NCI-H2196 treated with DMSO at 0.1 percent for 48 hours (cell line): ENCODE results near the gene PBX1.
"Not testable (repeated sequence)": the region's sequence is repeated elsewhere in the genome, so short reads cannot be mapped to it uniquely, and the experiment has no call there.

ENCODE experiments used
- DNase-seq: peaks from one replicate; lab custom pipeline; 2025; ENCODE audit not compliant: unreplicated experiment; lab: John Stamatoyannopoulos, UW

Gene PBX1

DNA sequence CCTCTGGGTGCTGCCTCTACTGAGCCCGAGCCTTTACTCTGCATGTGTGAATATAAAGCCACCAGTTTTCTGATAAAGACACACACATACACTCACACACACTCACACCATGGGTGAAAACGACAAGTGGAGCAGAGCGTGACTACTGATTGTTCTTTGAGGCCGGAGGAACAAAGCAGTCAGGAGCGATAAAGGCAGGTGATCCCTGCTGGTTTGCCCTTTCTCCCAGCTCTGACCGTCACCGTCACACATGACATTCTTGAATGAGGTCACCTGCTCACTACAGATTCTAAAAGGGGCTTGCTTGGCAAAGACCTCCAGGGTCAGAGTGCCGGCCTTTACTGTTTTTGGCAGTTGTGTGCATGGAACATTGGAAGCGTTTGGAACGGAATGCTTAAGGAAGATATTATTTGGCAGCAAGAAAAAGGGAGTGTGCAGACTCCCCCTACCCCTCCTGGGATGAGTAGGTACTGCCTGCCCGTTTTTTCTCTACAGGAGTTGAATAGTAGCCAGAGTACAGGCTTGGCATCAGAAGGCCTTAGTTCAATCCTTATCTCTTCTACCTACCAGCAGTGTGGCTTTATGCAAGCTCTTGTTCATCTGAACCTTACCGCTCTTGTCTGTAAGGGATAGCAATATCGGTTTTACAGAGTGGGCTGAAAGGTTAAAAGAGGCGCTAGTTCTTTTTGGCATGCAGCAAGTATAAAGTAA is 79.7 kb downstream of the PBX1 start:
- no peak for DNase-seq

DNA sequence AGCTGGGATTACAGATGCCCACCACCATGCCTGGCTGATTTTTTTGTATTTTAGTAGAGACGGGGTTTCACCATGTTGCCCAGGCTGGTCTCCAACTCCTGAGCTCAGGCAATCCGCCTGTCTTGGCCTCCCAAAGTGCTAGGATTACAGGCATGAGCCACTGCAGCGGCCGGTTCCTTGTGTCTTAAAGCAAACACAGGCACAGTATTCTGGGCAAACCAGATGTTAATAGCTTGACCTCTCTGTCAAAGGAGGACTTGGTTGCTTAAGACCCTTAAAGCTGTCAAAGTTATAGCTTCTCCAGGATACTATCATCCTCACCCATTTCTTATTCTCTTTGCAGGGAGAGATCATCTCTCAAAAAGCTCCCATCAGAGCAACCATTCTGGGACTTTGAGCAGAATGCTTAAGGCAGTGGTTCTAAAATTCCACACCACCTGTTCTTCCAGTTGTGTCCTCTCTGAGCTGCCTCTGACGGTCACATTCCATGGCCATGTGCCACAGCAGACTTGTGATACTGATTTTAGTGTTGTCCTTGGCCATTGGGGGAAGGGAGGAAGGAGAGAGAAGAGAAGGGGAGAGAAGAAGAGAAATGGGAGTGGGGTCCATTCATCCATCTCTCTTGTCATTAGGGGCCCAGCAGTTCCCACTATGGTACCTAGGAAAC is 81.8 kb downstream of the PBX1 start:
- no peak for DNase-seq

DNA sequence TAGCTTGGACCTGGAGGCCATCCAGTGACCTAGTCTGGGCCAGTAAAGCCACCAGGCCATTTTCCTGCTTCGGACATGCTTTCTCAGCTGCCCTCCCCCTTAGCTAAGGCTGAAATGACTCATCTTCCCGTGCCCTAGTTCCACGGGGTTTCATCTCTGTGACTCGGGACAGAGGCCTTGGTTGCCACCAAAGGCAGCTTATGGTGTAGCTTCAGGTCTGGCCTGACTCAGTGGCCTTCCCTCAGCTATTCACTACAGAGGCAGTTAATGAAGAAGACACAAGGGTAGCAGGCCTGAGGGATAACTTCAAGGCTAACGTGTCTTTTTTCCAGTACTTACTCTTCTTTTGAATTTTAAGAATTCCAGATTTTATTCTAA is 82.4 kb downstream of the PBX1 start:
- no peak for DNase-seq

DNA sequence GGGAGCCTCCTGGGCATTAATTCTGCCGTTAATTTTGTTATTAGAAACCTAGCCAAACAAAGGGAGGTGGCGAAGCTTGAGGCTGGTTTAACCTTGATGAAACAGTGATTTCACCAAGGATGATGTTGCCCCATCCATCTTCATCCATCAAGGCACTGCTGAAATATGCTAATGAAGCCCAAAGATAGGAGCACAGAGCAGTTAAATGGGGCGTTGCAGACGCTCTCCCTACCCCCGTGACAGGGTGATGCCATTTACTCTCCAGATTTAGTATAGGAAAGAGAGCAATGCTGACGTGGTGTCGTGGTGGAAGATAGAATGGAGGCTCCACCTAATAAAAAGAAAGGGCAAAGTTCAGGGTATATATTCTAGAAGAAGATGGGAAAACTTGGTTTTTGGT is 84.0 kb downstream of the PBX1 start:
- no peak for DNase-seq

DNA sequence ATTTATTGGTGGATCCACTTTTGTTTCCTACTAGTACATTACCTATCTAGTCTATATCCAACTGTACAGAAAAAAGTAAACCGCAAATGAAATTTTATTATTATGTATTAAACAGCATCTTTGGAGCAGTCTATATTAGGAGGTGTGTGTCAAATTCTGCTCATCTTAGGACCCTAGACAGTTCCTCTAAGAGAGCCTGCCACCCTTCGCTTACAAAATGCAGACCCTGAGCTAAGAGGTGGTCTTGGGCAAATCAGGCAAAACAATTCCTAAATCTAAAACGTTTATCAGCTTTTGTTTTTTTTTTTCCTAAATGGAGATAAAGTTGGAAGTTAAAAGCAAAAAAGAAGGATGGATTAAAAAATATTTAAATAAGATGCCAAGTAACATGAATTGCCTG is 85.3 kb downstream of the PBX1 start:
- no peak for DNase-seq

DNA sequence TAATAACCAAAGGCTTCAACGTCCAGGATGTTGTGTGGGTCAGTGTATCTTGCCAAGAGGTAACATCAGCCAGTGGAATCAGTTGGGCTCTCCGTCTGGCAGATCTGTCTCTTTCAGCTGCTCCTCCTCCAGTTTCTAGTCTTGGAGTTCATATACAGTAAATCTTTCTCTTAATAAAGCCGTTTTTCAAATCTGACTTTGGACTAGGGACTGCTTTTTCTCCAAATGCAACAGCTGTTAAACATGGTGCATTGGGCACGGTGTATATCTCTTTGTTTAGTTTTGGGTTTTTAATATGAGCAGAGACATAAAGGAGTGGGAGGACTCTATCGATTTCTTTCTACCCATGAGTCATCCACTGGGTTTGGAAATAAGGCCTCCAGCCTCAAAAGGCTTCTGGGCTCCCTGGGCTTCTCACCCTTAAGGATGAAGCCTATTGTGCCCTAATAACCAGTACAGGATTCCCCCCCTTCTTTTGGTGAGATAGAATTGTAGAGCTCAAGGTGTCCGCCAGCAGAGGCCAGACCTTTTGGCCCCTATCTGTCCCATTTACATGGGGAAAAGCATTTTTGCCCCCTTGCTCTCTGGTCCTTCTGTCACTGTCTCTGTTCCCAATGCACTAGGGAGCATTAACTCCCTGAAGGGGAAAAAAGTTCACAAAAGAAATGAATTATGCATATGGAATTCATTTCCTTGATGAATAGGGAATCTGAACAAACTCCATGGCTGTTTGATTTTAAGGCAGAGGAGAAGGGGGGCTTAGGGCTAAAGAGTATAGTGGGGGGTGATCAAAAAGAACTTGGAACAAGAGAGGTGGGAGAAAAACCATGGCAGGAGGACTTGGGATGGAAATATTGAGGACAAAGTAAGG is 86.0 kb downstream of the PBX1 start:
- DNase-seq = peak; percentile 44

DNA sequence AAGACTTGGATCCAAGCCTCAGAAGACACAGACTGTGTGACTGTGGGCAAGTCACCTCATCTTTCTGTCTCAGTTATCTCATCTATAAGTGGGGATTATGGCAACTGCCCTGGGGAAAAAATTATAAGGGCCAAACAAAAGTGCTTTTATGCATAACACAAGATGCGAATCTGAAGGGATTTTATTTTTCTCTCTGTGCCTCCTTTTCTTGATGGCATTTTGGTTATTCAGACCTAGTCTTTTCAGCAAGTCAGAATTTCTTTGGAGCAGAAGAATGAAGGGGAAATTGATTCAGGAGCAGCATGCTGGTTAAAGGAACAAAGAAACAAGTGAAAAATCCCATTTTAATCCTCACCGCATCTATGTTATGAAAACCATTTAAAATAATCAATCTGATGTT is 86.9 kb downstream of the PBX1 start:
- no peak for DNase-seq

DNA sequence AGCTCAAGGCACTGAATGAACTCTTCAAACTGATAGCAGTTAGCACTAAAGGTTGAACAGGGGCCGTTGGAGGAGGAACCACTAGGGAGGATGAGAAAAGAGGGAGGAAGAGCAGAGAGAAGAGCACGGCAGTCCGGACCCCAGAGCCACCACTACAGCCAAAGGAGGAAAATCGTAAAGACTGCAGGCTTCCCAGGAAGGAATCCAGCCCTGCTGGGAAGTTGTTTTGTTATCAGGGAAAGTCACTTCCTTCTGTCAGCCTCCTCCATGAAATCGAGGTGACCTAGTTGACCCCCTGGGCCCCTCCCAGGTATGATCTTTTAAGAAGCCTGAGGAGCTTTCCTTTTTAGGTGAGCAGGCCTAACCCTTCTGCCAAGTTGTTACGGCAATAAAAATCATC is 88.2 kb downstream of the PBX1 start:
- no peak for DNase-seq

DNA sequence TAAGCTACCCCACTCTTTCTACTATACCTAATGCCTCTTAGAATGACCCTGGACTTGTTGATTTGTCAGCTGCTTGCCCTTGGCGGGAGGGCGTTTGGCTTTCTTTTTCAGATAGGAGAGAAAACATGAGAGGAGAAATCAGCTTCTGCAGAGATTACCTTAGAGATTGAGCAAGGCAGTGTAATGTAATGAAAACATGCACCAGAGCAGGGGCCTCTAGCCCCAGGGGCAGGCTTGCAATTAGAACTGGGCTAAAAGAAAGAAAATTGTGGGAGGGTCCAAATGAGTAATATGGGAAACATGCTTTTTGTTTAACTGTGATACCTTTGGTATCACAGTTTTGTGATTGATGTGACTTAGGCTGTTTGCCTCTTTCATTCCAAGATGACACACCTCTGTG is 89.7 kb downstream of the PBX1 start:
- DNase-seq = no peak

DNA sequence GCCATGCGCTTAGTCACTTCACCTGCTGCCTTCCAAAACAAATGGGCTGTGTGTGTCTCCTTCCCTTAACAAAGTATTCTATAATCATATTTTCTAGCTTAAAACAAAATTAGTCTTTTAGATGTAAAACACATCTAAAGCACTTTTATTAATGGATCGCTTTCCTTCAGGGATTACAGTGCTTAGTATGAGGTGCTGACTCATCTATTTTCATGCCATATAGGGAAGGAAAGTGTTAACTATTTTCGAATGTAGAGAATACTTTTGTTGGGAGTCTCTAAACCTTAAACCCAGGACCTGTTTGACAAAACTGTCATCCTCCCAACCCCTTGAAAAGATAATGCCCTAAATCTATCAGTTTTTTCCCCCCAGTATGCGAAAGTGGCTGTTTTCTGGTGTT is 90.2 kb downstream of the PBX1 start:
- no peak for DNase-seq

DNA sequence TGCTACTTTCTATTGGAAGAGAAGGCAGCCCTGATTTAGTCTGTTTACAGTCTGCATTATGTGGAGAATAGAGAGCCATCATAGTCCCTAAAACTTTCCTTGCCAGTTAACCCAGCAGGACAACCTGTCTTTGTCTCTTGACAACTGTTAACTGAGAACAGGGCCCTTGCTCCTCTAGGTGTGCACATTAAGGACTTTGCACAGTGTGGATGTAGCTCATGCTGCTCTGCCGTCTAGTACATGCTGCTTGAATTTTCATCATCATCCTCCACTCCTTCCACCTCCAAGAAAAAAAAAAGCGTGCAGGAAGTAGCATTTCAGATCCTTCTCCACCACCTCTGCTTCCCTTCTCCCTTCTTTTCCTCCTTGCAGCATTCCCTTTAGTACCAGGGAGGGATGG is 91.5 kb downstream of the PBX1 start:
- DNase-seq = no peak

DNA sequence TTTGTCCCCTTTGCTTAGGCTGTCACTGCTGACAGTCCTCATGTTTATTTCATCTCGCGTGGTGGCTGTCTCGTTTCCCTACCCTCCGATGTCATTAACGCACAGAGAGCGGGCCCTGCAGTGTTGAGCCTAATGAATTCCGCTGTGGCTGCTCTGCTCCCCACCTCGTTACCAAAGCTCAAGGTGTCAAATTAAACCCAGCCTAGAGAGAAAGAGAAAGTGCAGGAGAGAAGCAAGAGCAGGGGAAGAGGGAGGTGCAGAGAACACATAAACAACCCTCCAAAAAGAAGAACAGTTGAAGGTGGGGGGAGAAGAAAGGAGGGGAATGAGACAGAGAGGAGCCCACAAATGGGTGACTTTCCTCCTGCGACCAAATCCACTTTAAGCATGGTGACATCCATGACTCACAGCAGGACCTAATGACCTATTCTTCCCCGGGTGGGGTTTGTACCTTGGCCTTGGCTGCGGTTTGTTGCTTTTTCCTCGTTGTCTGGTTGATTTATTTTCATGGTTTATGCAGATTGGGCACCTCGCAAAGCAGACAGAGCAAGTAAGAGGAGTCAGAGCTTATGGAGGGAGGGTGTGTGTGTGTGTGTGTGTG is 92.5 kb downstream of the PBX1 start:
- DNase-seq = no peak

DNA sequence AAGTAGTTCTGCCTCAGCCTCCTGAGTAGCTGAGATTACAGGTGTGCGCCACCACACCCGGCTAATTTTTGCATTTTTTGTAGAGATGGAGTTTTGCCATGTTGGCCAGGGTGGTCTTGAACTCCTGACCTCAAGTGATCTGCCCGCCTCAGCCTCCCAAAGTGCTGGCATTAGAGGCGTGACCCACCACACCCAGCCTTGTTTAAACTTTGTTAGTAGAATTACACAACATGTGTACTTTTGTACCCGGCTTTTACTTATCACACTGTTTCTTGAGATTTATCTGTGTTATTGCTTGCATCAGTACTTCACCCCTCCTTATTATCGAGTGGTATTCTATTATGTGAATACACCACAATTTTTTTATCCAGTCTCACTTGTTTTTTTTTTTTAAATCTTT is 94.0 kb downstream of the PBX1 start:
- not testable (repeated sequence) for DNase-seq

DNA sequence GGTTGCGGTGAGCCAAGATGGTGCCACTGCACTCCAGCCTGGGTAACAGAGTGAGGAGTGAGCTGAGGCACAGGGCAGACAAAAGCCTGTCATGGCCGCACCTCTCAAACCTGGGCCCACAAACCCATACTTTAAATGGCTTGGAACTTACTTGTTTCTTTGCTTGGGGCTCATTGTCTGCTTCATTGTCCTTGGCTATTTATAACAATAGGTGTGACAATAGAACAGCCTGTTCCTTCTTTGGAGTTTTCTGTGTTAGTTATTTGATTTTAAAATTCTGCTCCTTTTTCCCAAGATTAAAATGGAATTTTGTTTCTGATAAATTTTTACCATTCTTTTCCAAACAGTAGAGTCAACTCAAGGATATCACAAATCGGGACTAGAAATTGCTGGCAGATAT is 94.7 kb downstream of the PBX1 start:
- no peak for DNase-seq

DNA sequence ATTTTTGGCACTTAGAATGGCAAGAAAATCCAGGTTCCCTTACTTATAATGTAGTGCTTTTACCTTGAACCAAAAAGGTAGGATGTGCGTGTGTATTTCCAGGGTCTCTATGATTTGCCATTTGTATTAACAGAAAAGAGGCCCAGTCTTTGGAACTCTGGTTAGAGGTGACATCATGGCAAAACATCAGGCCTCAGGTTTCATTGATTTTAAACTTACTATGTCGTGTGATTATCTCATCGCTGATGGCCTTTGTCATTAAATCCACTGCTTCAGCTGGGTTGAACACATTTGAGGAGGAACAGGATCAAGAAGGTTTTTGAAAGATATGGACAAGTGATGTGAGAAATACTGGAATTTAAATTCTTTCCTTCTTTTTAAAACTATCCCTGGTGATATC is 95.2 kb downstream of the PBX1 start:
- DNase-seq = no peak

DNA sequence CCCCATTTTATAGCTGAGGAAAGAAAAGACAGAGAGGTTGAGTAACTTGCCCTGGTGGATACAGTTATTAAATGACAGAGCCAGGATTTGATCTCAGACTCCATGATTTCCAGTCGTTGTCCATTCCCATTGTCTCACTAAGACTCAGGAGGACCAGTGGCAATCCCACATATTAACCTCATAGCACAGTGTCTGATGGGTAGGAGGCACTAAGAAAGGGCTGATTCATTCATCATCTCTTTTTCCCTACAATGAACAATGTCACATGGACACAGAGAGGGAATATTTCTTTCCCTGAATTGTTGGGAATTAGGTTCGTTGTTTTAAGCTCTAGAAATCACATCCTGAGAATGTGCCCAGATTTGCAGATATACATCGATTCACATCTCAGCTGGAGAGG is 99.9 kb downstream of the PBX1 start:
- DNase-seq = no peak

DNA sequence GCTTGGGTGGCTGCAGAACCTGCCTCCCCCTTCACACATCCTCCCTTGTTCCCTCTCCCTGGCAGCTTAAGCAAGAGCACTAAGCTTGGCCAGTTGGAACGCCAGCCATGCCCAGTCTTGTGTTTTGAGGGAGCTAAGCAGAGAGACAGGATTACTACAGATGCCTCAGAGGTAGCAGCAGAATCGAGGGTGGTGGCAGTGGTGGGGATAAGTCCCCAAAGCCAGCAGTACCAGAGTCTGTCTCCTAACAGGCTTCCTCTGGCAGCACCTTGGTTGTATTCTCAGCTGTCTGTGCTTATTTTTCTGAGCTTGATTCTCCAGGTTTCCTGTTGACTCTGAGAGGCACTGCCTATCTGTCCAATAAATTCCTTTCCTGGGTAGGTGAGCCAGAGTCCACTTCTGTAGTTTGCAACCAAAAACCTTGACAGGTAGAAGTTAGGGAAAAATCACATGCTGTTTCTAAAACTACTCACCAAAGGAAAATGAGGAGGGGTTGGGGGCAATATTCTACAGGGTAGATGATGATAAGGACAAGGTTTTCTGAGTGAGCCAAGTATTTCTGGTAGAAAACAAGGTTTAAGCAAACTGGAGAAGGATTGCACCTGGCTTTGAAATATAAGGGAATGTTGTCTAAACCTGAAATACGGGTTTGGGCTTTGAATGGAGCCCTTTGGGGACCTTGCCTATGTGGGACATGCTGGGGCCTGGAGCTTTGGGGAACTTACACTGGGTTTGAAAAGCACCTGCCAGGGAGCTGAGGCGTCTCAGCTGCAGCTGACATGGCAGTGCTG is 100.8 kb downstream of the PBX1 start:
- DNase-seq = peak; percentile 47

DNA sequence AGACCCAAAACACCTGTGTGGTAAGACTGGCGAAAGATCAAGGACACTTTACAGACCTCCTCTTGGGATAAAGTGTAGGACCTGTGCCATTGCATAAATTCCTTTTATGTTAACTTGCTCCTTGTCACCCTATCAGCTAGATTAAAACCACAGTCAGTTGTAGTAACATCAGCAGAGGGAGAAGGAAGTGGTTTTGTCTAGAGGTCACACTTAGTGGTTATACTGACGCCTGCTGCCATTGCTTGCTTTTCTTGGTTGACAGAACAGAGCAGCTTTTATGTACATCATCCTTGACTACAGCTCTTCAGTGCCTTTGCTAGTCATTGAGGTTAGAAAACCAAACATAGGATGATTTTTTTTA is 101.4 kb downstream of the PBX1 start:
- peak; percentile 68 for DNase-seq

DNA sequence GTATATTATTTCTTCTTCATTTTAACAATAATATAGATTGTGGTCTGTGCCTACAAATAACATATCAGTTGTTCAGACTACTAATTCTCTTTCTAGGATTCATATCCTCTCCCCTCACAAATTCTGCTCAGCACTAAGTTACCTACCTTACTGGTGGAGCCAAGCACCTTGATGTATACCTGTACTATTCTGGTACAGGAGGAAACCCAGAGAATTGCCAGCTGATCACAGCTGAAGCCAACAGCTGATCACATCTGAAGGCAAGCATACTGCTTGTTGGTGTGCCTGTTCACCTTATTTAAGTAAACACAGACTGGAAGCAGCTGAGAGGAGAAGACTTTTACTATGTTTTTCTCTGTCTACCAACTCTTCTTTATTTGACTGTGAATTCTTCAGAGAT is 101.8 kb downstream of the PBX1 start:
- DNase-seq = no peak

DNA sequence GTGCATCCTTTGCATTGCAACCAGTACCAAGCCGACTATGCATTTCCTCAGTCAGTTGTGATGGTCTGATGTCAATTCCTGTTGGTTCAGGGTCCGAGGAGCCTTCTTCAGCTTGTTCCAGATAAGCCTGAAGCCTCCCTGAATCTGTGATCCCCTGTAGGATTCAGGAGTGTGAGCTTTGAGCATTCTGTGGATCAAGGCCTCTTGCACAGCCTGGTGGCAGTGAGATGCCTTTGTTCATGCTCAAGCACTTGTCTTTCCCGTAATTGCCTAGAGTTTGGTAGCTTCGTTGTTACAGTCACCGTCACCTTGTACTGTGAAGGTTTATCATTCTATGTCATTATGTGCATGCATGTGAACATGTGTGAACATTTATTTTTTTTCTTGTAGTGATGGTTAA is 103.5 kb downstream of the PBX1 start:
- DNase-seq = no peak

DNA sequence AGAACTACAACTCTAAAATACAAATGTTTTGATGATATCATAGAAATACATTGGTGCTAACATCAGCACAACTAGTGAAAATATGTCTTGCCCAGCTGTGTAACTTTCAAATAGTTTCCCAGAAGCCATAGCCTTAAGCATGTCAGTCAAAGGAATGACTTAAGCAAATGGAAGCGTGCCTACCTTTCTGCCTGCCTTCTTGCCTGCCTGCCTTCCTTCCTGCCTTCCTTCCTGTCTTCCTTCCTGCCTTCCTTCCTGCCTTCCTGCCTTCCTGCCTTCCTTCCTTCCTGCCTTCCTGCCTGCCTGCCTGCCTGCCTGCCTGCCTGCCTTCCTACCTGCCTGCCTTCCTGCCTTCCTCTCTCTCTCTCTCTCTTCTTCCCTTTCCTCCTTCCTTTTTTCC is 104.0 kb downstream of the PBX1 start:
- no peak for DNase-seq
